ENCODE results near the gene ERO1A.

- TF ChIP-seq, protein P1, sequence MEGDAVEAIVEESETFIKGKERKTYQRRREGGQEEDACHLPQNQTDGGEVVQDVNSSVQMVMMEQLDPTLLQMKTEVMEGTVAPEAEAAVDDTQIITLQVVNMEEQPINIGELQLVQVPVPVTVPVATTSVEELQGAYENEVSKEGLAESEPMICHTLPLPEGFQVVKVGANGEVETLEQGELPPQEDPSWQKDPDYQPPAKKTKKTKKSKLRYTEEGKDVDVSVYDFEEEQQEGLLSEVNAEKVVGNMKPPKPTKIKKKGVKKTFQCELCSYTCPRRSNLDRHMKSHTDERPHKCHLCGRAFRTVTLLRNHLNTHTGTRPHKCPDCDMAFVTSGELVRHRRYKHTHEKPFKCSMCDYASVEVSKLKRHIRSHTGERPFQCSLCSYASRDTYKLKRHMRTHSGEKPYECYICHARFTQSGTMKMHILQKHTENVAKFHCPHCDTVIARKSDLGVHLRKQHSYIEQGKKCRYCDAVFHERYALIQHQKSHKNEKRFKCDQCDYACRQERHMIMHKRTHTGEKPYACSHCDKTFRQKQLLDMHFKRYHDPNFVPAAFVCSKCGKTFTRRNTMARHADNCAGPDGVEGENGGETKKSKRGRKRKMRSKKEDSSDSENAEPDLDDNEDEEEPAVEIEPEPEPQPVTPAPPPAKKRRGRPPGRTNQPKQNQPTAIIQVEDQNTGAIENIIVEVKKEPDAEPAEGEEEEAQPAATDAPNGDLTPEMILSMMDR (IDR thresholded peaks at IDR 0.05; ENCODE audit: poor library complexity): no peak
- no peak for TF ChIP-seq EZH2 (IDR thresholded peaks at IDR 0.05; ENCODE audit: borderline replicate concordance)
Observed at GRCh38 chr14:52590318-52590717, 105.0 kb downstream of the ERO1A start.

All from hepatocyte (in vitro differentiated cells).